SK-N-SH (cell line): Measurements from ENCODE around the gene CCDC6. TPM values are rescaled to one million over a fixed set of nuclear protein-coding genes. Genes with fewer than 3 reads are reported as not detected.

Experiments
- CTCF ChIA-PET: fragments of 300-600, 350-600 bp; formaldehyde crosslinking; extraction: SDS; loops from one replicate; lab custom pipeline; 2021; lab: Yijun Ruan, JAX
- POLR2A ChIA-PET: fragments of 350-600 bp; sonication (Branson Sonifier 250); formaldehyde crosslinking; extraction: SDS; loops from one replicate; lab custom pipeline; 2020; ENCODE audit warnings: antibody characterized with exemption, inconsistent platforms; lab: Yijun Ruan, JAX
- DNase-seq: peaks from one replicate; pipeline ENCODE4 v3.0.0; 2012
- H2AFZ ChIP-seq: fragments of 200-600 bp; sonication (generic); 2 replicates; pipeline ENCODE4 v1.8.1; 2016; ENCODE audit warnings: antibody characterized with exemption, mild to moderate bottlenecking, low read depth
- H3F3A ChIP-seq: fragments of 200-600 bp; sonication (generic); replicated peaks from 2 replicates; pipeline ENCODE3; 2016; ENCODE audit warnings: antibody characterized with exemption, mild to moderate bottlenecking; ENCODE audit not compliant: insufficient read depth
- H3K27ac ChIP-seq, 2 experiments: fragments of 200-500 bp in 1 of 2; fragments of 200-600 bp in 1 of 2; sonication (Bioruptor generic) in 1 of 2; sonication (generic), shearing (Covaris generic) in 1 of 2; 2 replicates each; pipeline versions ENCODE4 v1.5.1 to v1.6.1; 2014 to 2016; ENCODE audit warnings: low read depth in 2 of 2, inconsistent platforms in 1 of 2, low read length in 1 of 2, mild to moderate bottlenecking in 1 of 2, mixed read lengths in 1 of 2
- H3K27me3 ChIP-seq: fragments of 200-600 bp; sonication (generic), shearing (Covaris generic); 2 replicates; pipeline ENCODE4 v1.6.1; 2016; ENCODE audit warnings: mixed run types; ENCODE audit not compliant: insufficient read depth
- H3K36me3 ChIP-seq, 2 experiments: fragments of 200-500 bp in 1 of 2; fragments of 200-600 bp in 1 of 2; sonication (Bioruptor generic) in 1 of 2; sonication (generic) in 1 of 2; replicated peaks in 1 of 2; 2 replicates each; pipeline versions ENCODE3 to v1.5.1; 2014 to 2016; ENCODE audit warnings: low read length in 1 of 2, mild to moderate bottlenecking in 1 of 2; ENCODE audit not compliant: insufficient read depth in 2 of 2, control insufficient read depth in 1 of 2
- H3K4me1 ChIP-seq, 2 experiments: fragments of 200-500 bp in 1 of 2; fragments of 200-600 bp in 1 of 2; sonication (Bioruptor generic) in 1 of 2; sonication (generic), shearing (Covaris generic) in 1 of 2; 2 replicates each; pipeline versions ENCODE4 v1.5.1 to v1.6.1; 2014 to 2016; ENCODE audit warnings: low read depth in 1 of 2, low read length in 1 of 2, mixed run types in 1 of 2; ENCODE audit not compliant: insufficient read depth in 2 of 2, control insufficient read depth in 1 of 2
- H3K4me2 ChIP-seq: fragments of 200-600 bp; sonication (generic), shearing (Covaris generic); 2 replicates; pipeline ENCODE4 v1.6.1; 2017; ENCODE audit warnings: mixed run types
- H3K4me3 ChIP-seq, 2 experiments: fragments of 200-500 bp in 1 of 2; fragments of 200-600 bp in 1 of 2; sonication (Bioruptor generic) in 1 of 2; sonication (generic), shearing (Covaris generic) in 1 of 2; 2 replicates each; pipeline versions ENCODE4 v1.5.1 to v1.8.1; 2014 to 2016; ENCODE audit warnings: low read depth in 2 of 2, inconsistent platforms in 1 of 2, low read length in 1 of 2, mild to moderate bottlenecking in 1 of 2, mixed read lengths in 1 of 2, moderate library complexity in 1 of 2
- H3K79me2 ChIP-seq: fragments of 200-600 bp; sonication (generic); 2 replicates; pipeline ENCODE4 v1.8.1; 2017; ENCODE audit warnings: mild to moderate bottlenecking; ENCODE audit not compliant: insufficient read depth
- H3K9ac ChIP-seq: fragments of 200-600 bp; sonication (generic); 2 replicates; pipeline ENCODE4 v1.6.1; 2017; ENCODE audit warnings: mixed run types
- H3K9me2 ChIP-seq: fragments of 200-600 bp; sonication (generic); 2 replicates; pipeline ENCODE4 v1.6.1; 2017; ENCODE audit warnings: mixed run types
- H3K9me3 ChIP-seq: fragments of 200-600 bp; sonication (generic); 2 replicates; pipeline ENCODE4 v1.6.1; 2017; ENCODE audit warnings: mixed run types, mild to moderate bottlenecking, moderate library complexity
- H4K20me1 ChIP-seq: fragments of 200-600 bp; sonication (generic); 2 replicates; pipeline ENCODE4 v1.6.1; 2017; ENCODE audit warnings: mild to moderate bottlenecking, mixed run types; ENCODE audit not compliant: insufficient read depth
- ELF1 ChIP-seq: IDR thresholded peaks from 2 replicates; pipeline ENCODE4 v1.4.0; 2012
- EP300 ChIP-seq, 2 experiments: IDR thresholded peaks; 2 replicates each; pipeline versions ENCODE4 v1.4.0 to v1.6.1; 2012; ENCODE audit warnings: borderline replicate concordance in 1 of 2, low read depth in 1 of 2, low read length in 1 of 2
- FOSL2 ChIP-seq: IDR thresholded peaks from 2 replicates; pipeline ENCODE4 v1.4.0; 2012; ENCODE audit warnings: low read depth, mild to moderate bottlenecking, moderate library complexity, borderline replicate concordance
- FOXJ3 ChIP-seq: sonication (generic); formaldehyde crosslinking; IDR thresholded peaks from 2 replicates; pipeline ENCODE4 v1.5.1; 2020; ENCODE audit warnings: mild to moderate bottlenecking, missing genetic modification reagents
- GABPA ChIP-seq: IDR thresholded peaks from 2 replicates; pipeline ENCODE4 v1.4.0; 2012; ENCODE audit warnings: low read depth, mild to moderate bottlenecking
- GATA2 ChIP-seq: sonication (generic); formaldehyde crosslinking; IDR thresholded peaks from 2 replicates; pipeline ENCODE4 v1.5.0; 2020; ENCODE audit warnings: mild to moderate bottlenecking, missing genetic modification reagents
- MEF2A ChIP-seq: IDR thresholded peaks from 2 replicates; pipeline ENCODE4 v1.4.0; 2012; ENCODE audit warnings: low read depth, borderline replicate concordance
- MXI1 ChIP-seq: IDR thresholded peaks from 2 replicates; pipeline ENCODE4 v1.6.1; 2012; ENCODE audit warnings: mild to moderate bottlenecking, low read depth, low read length, improper control_type of control experiment
- NRF1 ChIP-seq: IDR thresholded peaks from 2 replicates; pipeline ENCODE4 v1.6.1; 2012; ENCODE audit warnings: low read depth, mild to moderate bottlenecking, low read length
- POLR2AphosphoS5 ChIP-seq: IDR thresholded peaks from 2 replicates; pipeline ENCODE4 v1.6.1; 2012; ENCODE audit warnings: low read depth, low read length
- RXRA ChIP-seq: IDR thresholded peaks from 2 replicates; pipeline ENCODE4 v1.4.0; 2012; ENCODE audit warnings: low read depth, mild to moderate bottlenecking, borderline replicate concordance
- SIN3A ChIP-seq: IDR thresholded peaks from 2 replicates; pipeline ENCODE4 v1.6.1; 2012; ENCODE audit warnings: low read depth, mild to moderate bottlenecking, low read length, moderate library complexity, borderline replicate concordance
- TAF1 ChIP-seq: IDR thresholded peaks from 2 replicates; pipeline ENCODE4 v1.6.1; 2012; ENCODE audit warnings: low read depth, mild to moderate bottlenecking, low read length, moderate library complexity, borderline replicate concordance
- TEAD4 ChIP-seq: IDR thresholded peaks from 2 replicates; pipeline ENCODE4 v1.4.0; 2012; ENCODE audit warnings: mild to moderate bottlenecking, borderline replicate concordance; ENCODE audit not compliant: insufficient read depth
- WGBS: methylation state at CpG from one replicate; pipeline ENCODE4 v1.1.6; 2017; ENCODE audit warnings: low lambda C conversion rate; 5-methylcytosine and 5-hydroxymethylcytosine counted together
- polyA plus RNA-seq, 3 experiments: library from polyadenylated mRNA; depleted of rRNA; stranded (reverse); fragments of >200 nt; gene quantifications; 2 replicates each; pipeline ENCODE4 v1.2.3, GENCODE V29; 2012
- TF ChIP-seq, protein P1 (sequence below): IDR thresholded peaks from 2 replicates; pipeline ENCODE4 v1.4.0; 2012; ENCODE audit warnings: low read depth, borderline replicate concordance
- TF ChIP-seq, protein P2 (sequence below): fragments of 150-350 bp; IDR thresholded peaks from 2 replicates; pipeline ENCODE4 v1.6.1; 2017; ENCODE audit warnings: antibody characterized with exemption, low read length, low read depth, borderline replicate concordance
- TF ChIP-seq, protein P3 (sequence below): fragments of 150-350 bp; IDR thresholded peaks from 2 replicates; pipeline ENCODE4 v1.6.1; 2016; ENCODE audit warnings: mild to moderate bottlenecking, low read depth, low read length
- TF ChIP-seq, protein P4 (sequence below): IDR thresholded peaks from 2 replicates; pipeline ENCODE4 v1.4.0; 2012; ENCODE audit warnings: low read depth
- TF ChIP-seq, protein P5 (sequence below): IDR thresholded peaks from 2 replicates; pipeline ENCODE4 v1.4.0; 2012; ENCODE audit warnings: low read depth, borderline replicate concordance

CCDC6 gene
- polyA plus RNA-seq, 1 of the 3 experiments (the other 2 are of a cell fraction): 10.8 TPM

DNA sequence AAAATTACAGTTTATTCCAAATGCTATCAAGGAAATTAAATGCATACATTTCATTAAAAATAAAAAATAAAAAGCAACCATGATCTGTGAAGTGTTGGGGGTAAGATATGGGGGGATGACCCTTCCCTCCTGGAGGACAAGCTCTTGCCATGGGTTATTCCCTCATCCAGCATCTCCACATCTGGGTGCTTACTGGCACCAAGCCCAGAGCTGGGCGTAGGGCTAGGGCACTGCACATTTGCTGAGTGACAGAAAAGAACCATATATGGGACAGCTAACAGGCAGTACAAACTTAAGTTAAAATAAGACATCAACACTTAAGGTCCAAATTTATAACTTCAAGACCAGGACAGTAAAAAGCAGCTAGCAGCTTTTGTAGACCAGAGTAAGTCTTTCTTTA is 10.2 kb downstream of the CCDC6 start:
- WGBS: 85% methylated on average over 1 of the region's 1 CpG

More for the DNA sequence above, 10.2 kb downstream of the CCDC6 start:
- H3K27me3 ChIP-seq: no peaks in the 10 kb centered on the region
- H3K4me2 ChIP-seq: no peak overlapping the region
- peaks cover 0 to 4% of the 10 kb centered on the region in 2 experiments for H3K36me3 ChIP-seq
- ChIA-PET POLR2A (interaction anchor here (1.3 kb wide), 1 partner anchor 10 kb away, joined by 3 read pairs; the partner anchor contains the start of gene CCDC6), CTCF (interaction anchor here (1.3 to 1.6 kb wide), 3 partner anchors 10 to 270 kb away, joined by 4 to 6 read pairs (median 6); partner anchors contain the start of gene CCDC6)
- H3K9me2 ChIP-seq: no peaks in the 10 kb centered on the region
- H4K20me1 ChIP-seq: peaks cover 85% of the 10 kb centered on the region
- H2AFZ ChIP-seq: no peak overlapping the region
- no peak overlapping the region for H3K9ac ChIP-seq
- DNase-seq: peak; percentile 61
- H3K27ac ChIP-seq: no peak overlapping the region; a peak in 1 of 4 replicates
- H3F3A ChIP-seq: no peaks in the 10 kb centered on the region
- no peaks in the 10 kb centered on the region for H3K9me3 ChIP-seq
- H3K4me1 ChIP-seq: peaks cover 4 to 17% of the 10 kb centered on the region in 2 experiments; a peak in 2 of 4 replicates
- H3K4me3 ChIP-seq: no peak overlapping the region
- peaks cover 91% of the 10 kb centered on the region for H3K79me2 ChIP-seq
- TF ChIP-seq GABPA (no peak), FOSL2 (no peak), TEAD4 (no peak), EP300 (IDR thresholded peaks at IDR 0.05; ENCODE audit: borderline replicate concordance in 1 of 2, low read depth in 1 of 2, low read length in 1 of 2) (no peak), NRF1 (no peak), POLR2AphosphoS5 (no peak), MXI1 (no peak), FOXJ3 (CRISPR knock-in tag) (no peak), RXRA (no peak), ELF1 (no peak), TAF1 (no peak), SIN3A (no peak), GATA2 (no peak), MEF2A (no peak)
- TF ChIP-seq, protein P1, sequence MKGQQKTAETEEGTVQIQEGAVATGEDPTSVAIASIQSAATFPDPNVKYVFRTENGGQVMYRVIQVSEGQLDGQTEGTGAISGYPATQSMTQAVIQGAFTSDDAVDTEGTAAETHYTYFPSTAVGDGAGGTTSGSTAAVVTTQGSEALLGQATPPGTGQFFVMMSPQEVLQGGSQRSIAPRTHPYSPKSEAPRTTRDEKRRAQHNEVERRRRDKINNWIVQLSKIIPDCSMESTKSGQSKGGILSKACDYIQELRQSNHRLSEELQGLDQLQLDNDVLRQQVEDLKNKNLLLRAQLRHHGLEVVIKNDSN: no peak
- TF ChIP-seq, protein P2, sequence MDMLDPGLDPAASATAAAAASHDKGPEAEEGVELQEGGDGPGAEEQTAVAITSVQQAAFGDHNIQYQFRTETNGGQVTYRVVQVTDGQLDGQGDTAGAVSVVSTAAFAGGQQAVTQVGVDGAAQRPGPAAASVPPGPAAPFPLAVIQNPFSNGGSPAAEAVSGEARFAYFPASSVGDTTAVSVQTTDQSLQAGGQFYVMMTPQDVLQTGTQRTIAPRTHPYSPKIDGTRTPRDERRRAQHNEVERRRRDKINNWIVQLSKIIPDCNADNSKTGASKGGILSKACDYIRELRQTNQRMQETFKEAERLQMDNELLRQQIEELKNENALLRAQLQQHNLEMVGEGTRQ: no peak
- TF ChIP-seq, protein P3, sequence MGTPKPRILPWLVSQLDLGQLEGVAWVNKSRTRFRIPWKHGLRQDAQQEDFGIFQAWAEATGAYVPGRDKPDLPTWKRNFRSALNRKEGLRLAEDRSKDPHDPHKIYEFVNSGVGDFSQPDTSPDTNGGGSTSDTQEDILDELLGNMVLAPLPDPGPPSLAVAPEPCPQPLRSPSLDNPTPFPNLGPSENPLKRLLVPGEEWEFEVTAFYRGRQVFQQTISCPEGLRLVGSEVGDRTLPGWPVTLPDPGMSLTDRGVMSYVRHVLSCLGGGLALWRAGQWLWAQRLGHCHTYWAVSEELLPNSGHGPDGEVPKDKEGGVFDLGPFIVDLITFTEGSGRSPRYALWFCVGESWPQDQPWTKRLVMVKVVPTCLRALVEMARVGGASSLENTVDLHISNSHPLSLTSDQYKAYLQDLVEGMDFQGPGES: no peak
- TF ChIP-seq, protein P4, sequence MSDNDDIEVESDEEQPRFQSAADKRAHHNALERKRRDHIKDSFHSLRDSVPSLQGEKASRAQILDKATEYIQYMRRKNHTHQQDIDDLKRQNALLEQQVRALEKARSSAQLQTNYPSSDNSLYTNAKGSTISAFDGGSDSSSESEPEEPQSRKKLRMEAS: no peak
- TF ChIP-seq, protein P5, sequence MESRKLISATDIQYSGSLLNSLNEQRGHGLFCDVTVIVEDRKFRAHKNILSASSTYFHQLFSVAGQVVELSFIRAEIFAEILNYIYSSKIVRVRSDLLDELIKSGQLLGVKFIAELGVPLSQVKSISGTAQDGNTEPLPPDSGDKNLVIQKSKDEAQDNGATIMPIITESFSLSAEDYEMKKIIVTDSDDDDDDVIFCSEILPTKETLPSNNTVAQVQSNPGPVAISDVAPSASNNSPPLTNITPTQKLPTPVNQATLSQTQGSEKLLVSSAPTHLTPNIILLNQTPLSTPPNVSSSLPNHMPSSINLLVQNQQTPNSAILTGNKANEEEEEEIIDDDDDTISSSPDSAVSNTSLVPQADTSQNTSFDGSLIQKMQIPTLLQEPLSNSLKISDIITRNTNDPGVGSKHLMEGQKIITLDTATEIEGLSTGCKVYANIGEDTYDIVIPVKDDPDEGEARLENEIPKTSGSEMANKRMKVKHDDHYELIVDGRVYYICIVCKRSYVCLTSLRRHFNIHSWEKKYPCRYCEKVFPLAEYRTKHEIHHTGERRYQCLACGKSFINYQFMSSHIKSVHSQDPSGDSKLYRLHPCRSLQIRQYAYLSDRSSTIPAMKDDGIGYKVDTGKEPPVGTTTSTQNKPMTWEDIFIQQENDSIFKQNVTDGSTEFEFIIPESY: no peak
